ENCODE data around the gene DMAP1. TPM values are rescaled to one million over a fixed set of nuclear protein-coding genes. Genes with fewer than 3 reads are reported as not detected.

The DMAP1 gene
- total RNA-seq, 1 donor from 2014 or later = 33.1 TPM

DNA sequence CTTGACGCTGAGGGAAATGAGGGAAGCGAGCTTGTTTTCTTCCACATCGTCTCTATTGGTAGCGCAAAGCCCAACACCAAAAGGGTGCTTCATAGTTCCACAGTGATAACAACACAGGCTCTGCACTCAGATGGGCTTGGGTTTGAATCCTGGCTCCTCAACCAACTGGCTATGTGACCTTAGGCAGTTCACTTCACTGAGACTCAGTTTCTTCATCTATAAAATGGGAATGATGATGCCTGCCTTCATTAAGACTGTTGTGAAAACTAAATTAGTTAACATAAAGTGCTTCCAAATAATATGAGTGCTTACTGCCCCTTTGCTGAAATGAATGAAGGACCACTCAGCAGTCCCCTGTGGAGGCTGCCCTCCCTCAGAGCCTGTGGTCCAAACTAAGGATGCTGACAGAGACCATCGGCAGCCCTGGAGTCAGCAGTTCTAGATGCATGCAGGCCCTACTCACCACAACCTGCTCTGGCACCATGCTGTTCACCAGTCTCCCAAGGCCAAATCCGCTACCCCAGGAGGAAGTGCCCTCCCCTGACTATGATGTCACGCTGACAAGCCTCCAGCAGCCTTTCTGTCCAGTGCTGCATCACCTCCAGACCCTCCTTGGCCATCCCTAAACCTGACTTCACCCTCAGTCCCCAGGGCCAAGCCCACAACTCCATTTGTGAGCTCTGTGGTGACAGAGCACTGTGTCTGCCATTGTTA, 30.7 kb downstream of the DMAP1 start:
- no peak for DNase-seq (ENCODE audit: low spot score)
- Mint-ChIP-seq H3K36me3 (ENCODE audit: low read depth) (peaks cover 1% of the 10 kb centered on the region), H3K27me3 (ENCODE audit: low read depth) (no peaks in the 10 kb centered on the region), H3K4me1 (ENCODE audit: low read depth) (peaks cover 28% of the 10 kb centered on the region), H3K27ac (ENCODE audit: unreplicated experiment) (no peak overlapping the region), H3K4me3 (ENCODE audit: unreplicated experiment) (no peak overlapping the region), H3K9me3 (ENCODE audit: low read depth) (no peaks in the 10 kb centered on the region)
- TF ChIP-seq, protein P1, sequence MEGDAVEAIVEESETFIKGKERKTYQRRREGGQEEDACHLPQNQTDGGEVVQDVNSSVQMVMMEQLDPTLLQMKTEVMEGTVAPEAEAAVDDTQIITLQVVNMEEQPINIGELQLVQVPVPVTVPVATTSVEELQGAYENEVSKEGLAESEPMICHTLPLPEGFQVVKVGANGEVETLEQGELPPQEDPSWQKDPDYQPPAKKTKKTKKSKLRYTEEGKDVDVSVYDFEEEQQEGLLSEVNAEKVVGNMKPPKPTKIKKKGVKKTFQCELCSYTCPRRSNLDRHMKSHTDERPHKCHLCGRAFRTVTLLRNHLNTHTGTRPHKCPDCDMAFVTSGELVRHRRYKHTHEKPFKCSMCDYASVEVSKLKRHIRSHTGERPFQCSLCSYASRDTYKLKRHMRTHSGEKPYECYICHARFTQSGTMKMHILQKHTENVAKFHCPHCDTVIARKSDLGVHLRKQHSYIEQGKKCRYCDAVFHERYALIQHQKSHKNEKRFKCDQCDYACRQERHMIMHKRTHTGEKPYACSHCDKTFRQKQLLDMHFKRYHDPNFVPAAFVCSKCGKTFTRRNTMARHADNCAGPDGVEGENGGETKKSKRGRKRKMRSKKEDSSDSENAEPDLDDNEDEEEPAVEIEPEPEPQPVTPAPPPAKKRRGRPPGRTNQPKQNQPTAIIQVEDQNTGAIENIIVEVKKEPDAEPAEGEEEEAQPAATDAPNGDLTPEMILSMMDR (IDR thresholded peaks at IDR 0.05) = no peak

DNA sequence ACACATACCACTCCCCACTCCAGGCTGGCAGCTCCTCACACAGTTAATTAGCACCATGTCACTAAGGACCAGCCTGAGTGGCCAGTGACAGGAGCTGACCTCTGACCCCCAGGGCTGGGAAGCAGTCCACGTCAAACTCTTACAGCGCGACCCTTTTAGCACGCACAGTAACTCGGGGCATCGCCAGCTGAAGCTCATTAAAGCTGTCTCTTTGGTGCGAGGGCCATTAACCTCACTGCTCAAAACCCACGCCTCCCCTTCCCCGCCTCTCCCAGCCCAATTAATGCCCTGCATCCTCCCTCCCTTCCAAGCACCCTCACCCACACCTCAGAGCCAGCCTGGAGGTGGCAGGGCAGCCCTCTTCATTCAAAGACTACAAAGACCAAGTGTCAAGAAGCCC, 31.7 kb downstream of the DMAP1 start:
- Mint-ChIP-seq H3K9me3 (ENCODE audit: low read depth) (no peaks in the 10 kb centered on the region), H3K27me3 (ENCODE audit: low read depth) (no peaks in the 10 kb centered on the region), H3K4me1 (ENCODE audit: low read depth) (peaks cover 17% of the 10 kb centered on the region), H3K4me3 (ENCODE audit: unreplicated experiment) (no peak overlapping the region), H3K36me3 (ENCODE audit: low read depth) (peaks cover 1% of the 10 kb centered on the region), H3K27ac (ENCODE audit: unreplicated experiment) (no peak overlapping the region)
- TF ChIP-seq, protein P1 (IDR thresholded peaks at IDR 0.05) = no peak
- DNase-seq (ENCODE audit: low spot score) = no peak

DNA sequence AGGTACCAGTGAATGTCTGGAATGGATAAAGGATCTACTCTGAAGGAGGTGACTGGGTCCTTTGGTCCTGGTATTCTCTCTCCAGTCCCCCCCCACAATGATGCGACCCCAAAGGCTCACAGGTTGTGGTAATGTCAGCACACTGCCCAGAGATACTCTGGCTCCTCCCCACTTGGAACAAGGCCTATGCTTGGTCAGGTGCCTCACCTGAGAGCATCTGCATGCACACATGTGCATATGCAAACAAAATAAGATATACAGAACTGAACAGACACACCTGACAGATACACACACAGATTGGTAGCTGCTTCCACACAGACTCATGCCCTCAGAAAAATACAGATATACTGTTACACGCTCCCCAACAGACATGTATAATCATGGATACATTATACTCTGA, 33.5 kb downstream of the DMAP1 start:
- peaks cover under 1% of the 10 kb centered on the region for H3K4me1 Mint-ChIP-seq (ENCODE audit: low read depth)
- H3K9me3 Mint-ChIP-seq (ENCODE audit: low read depth) = no peaks in the 10 kb centered on the region
- DNase-seq (ENCODE audit: low spot score) = no peak
- H3K27ac Mint-ChIP-seq (ENCODE audit: unreplicated experiment) = no peak overlapping the region
- H3K27me3 Mint-ChIP-seq (ENCODE audit: low read depth) = no peaks in the 10 kb centered on the region
- no peak overlapping the region for H3K4me3 Mint-ChIP-seq (ENCODE audit: unreplicated experiment)
- H3K36me3 Mint-ChIP-seq (ENCODE audit: low read depth) = peaks cover 3% of the 10 kb centered on the region
- TF ChIP-seq, protein P1 (IDR thresholded peaks at IDR 0.05) = no peak

DNA sequence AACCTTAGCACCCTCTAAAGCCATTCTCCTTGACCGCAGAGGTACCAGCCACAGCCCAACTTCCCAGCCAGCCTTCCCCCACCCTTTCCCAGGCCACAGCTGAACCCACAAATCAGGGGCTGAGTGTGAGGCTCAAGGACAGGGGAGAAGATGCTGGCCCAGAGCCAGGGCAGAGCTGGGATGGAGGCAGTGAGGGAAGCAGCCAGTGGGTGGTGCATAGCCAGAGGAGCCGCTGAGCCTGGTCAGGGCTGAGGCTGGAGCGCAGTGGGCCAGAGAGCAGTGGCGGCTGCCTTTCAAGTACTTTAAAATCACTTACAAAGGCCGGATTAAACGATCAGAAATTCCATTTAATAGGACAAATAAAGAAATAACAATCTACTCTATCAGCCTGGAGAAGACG, 36.3 kb downstream of the DMAP1 start:
- no peaks in the 10 kb centered on the region for H3K4me1 Mint-ChIP-seq (ENCODE audit: low read depth)
- H3K9me3 Mint-ChIP-seq (ENCODE audit: low read depth) = no peaks in the 10 kb centered on the region
- H3K27ac Mint-ChIP-seq (ENCODE audit: unreplicated experiment) = no peak overlapping the region
- no peaks in the 10 kb centered on the region for H3K27me3 Mint-ChIP-seq (ENCODE audit: low read depth)
- TF ChIP-seq, protein P1 (IDR thresholded peaks at IDR 0.05) = no peak
- H3K36me3 Mint-ChIP-seq (ENCODE audit: low read depth) = peaks cover 2% of the 10 kb centered on the region
- DNase-seq (ENCODE audit: low spot score) = no peak
- no peak overlapping the region for H3K4me3 Mint-ChIP-seq (ENCODE audit: unreplicated experiment)

DNA sequence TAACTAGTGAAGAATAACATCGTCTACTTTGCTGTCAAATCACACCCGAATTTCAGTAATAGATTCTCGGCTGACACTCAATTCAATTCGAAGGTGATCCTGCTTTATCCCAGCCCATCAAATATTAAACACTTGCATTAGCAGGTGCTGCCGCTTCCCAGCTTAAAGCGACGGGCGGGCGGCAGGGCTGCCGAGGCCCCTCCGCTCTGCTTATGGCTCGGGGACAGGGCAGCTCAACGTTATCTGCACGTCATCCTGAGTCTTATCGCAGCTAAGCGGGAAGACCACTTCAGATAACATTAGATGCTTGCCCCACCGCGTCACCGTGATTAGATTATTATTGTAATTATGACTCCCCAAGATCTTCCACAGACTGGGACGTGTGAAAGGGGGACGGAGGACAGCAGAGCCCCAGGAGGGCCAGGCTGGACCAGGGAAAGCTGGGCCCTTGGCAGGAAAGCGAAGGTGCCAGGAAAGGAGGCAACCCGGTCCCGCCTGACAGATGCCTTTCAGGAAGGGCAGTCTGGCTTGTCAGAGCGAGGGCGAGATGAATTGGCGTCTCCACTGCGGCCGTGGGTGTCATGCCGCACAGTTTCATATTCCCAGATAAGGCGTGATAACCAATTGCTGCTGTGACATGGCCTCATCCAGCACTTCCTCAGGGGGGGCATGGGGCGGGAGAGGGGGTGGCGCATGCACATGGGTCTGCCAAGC, 37.0 kb downstream of the DMAP1 start:
- TF ChIP-seq, protein P1 (IDR thresholded peaks at IDR 0.05) = no peak
- no peak overlapping the region for H3K4me3 Mint-ChIP-seq (ENCODE audit: unreplicated experiment)
- H3K4me1 Mint-ChIP-seq (ENCODE audit: low read depth) = no peaks in the 10 kb centered on the region
- no peak overlapping the region for H3K27ac Mint-ChIP-seq (ENCODE audit: unreplicated experiment)
- DNase-seq (ENCODE audit: low spot score) = no peak
- H3K9me3 Mint-ChIP-seq (ENCODE audit: low read depth) = no peaks in the 10 kb centered on the region
- H3K27me3 Mint-ChIP-seq (ENCODE audit: low read depth) = no peaks in the 10 kb centered on the region
- peaks cover 2% of the 10 kb centered on the region for H3K36me3 Mint-ChIP-seq (ENCODE audit: low read depth)
